NCI-H1436 treated with DMSO at 0.1 percent for 48 hours (cell line): ENCODE results near the gene SCN3B.
"Not testable (repeated sequence)": the region's sequence is repeated elsewhere in the genome, so short reads cannot be mapped to it uniquely, and the experiment has no call there.

Source experiments
- DNase-seq: peaks from one replicate; lab custom pipeline; 2025; lab: John Stamatoyannopoulos, UW

The SCN3B gene

DNA sequence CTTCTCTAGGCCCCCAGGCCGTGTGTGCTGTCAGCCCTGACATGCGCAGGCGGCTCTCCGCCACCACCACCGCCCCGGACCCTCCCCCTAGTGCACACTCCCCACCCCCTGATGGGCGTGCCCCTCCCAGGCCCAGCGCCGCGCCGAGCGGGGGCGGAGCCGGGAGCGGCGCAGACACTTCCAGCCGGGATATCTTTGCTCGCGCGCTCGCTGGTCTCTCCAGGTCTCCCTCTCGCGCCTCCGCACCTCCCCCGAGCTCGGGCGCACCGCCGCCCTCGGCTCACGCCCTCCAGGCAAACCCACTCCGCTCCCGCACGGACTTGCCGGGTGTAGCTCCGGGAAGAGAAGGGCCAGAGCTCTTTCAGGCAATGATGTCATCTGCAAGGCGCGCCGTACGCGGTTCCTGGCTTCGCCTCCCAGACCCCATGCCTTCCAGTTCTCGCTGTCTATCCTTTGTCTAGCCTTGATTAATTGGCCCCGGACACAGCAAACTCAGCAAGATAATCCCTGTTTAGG, at the start of gene SCN3B:
TSS of gene SCN3B (minus strand) at position 59 of the 516 bp plus-strand sequence. CDS start 823 bp downstream, outside the sequence.
- DNase-seq, result no peak

- no peak for DNase-seq
Observed at GRCh38 chr11:123702696-123703095, 48.3 kb upstream of the SCN3B start.

- no peak for DNase-seq
Observed at GRCh38 chr11:123702139-123702538, 47.7 kb upstream of the SCN3B start.

GRCh38 chr11:123700772-123701171, 46.3 kb upstream of the SCN3B start:
- DNase-seq, result no peak

DNA sequence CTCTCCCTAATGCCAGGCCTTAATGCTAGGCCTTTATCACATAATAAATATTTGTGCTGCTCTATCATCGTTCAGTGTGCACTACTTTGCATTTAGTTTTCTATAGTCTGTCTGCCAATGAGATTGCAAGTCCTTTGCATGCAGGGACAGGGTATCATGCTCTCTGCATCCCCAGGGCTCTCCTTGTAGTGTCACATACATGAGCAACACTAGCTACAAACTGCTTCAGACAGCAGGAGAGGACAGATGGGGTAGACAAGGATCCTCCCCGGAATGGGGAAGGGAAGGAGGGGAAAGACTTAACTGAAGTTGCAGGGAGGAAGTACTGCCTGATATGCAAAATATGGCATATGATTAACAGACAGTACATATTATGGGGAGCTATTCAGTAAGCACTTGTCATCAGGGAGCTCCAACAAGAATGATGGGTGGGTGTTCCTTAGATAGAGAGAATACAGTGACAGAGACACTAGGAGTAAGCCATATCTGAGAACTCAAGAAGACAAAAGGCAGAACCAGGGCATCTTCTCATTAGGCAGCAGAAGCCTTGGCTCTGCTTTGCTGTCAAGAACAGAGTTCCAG, 44.2 kb upstream of the SCN3B start:
- DNase-seq, result no peak

GRCh38 chr11:123696183-123696582, 41.8 kb upstream of the SCN3B start:
- no peak for DNase-seq

- no peak for DNase-seq
Observed at GRCh38 chr11:123695231-123695630, 40.8 kb upstream of the SCN3B start.

GRCh38 chr11:123694551-123694950, 40.1 kb upstream of the SCN3B start:
- DNase-seq, result no peak

DNA sequence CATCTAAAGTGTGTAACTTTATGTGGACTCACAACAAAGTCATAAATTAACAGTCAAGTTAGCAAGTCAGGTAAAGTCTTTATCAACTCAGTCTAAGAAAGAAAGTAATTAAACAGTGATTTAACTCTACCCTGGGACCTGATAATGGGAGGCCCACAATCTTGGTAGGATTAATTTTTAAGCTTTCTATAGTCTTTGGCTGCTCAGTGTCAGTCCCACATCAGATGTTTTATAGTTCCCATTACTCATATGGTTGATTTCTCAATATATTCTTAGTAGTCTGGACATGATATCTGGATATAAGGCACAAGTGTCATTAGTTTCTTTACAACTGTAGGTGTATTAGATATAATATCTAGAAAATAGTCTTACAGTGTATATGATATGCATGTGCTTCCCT, 38.5 kb upstream of the SCN3B start:
- DNase-seq, result no peak

- DNase-seq, result no peak
Observed at GRCh38 chr11:123690485-123690884, 36.1 kb upstream of the SCN3B start.

- no peak for DNase-seq
Observed at GRCh38 chr11:123684601-123685000, 30.2 kb upstream of the SCN3B start.

GRCh38 chr11:123683428-123684170, 29.2 kb upstream of the SCN3B start:
- DNase-seq, result no peak

GRCh38 chr11:123682696-123683410, 28.4 kb upstream of the SCN3B start:
- DNase-seq, result no peak

- DNase-seq, result no peak
Observed at GRCh38 chr11:123681030-123681429, 26.6 kb upstream of the SCN3B start.

DNA sequence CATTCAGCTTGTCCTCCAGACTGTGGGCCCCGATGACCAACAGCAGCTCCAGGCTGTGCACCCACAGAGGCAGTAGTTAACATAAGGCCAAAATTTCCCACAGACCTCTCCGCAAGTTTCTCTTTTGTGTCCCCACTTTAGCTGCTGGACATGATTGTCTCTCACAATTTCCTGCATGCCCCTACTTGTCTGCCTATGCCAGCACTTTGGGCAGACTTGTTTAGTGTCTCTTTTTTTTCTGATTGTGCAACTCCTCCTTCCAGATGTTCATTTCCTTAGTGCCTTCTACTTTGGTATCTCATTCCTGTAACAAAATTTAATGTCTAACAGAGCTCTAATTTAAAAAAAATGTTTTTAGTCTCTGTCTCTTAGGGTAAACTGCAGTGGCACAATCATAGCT, 23.8 kb upstream of the SCN3B start:
- DNase-seq, result no peak

GRCh38 chr11:123677510-123677909, 23.1 kb upstream of the SCN3B start:
- no peak for DNase-seq

- DNase-seq, result no peak
Observed at GRCh38 chr11:123674297-123674696, 19.9 kb upstream of the SCN3B start.

GRCh38 chr11:123672568-123672967, 18.1 kb upstream of the SCN3B start:
- no peak for DNase-seq

GRCh38 chr11:123671534-123671933, 17.1 kb upstream of the SCN3B start:
- DNase-seq, result no peak

GRCh38 chr11:123670081-123670480, 15.7 kb upstream of the SCN3B start:
- DNase-seq, result no peak

GRCh38 chr11:123665306-123665705, 10.9 kb upstream of the SCN3B start:
- DNase-seq, result no peak

DNA sequence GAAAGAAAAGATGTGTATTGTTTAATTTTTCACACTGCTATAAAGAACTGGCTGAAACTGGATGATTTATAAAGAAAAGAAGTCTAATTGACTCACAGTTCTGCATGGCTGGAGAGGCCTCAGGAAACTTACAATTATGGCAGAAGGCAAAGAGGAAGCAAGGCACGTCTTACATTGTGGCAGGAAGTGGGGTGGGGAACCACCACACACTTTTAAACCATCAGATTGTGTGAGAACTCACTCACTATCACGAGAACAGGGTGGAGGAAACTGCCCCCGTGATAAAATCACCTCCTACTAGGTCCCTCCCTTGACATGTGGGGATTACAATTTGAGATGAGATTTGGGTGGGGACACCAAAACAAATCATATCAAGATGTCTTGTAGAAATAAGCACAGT, 5.5 kb upstream of the SCN3B start:
- DNase-seq, result not testable (repeated sequence)

DNA sequence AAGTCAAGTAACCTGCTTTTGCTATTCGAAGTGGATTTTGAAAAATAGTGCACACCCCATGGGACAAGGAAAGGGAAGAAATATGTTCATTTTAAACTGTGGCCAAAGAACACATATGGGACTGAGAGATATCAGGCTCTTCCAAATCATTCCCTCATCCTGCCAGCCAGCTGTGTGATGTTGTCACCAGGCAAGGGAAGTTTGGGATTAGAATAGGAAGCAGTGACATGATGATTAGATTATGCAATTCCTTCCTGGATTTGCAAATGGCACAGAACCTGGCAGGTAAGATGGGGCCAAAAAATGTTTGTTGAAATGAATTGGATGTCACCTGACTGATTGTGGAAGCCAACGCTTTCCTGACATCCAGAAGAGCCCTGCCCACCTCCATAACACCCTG, 4.9 kb upstream of the SCN3B start:
- no peak for DNase-seq
